SK-N-MC (cell line): ENCODE measurements around the gene SMG9.

Experiments used
- EZH2 ChIP-seq: fragments of 200-600 bp; sonication (generic); IDR thresholded peaks from one replicate; pipeline ENCODE4 v1.6.1; 2017; ENCODE audit warnings: antibody characterized with exemption
- FOXP2 ChIP-seq: optimal IDR thresholded peaks from 2 replicates; pipeline ENCODE3; 2011; ENCODE audit warnings: mild to moderate bottlenecking, moderate library complexity; ENCODE audit not compliant: insufficient read depth; ENCODE audit errors: extremely low read length, control extremely low read depth
- POLR2AphosphoS5 ChIP-seq: IDR thresholded peaks from 2 replicates; pipeline ENCODE4 v1.6.1; 2012; ENCODE audit warnings: mild to moderate bottlenecking, low read depth, low read length, borderline replicate concordance

- TF ChIP-seq POLR2AphosphoS5 = no peak
- no peak for TF ChIP-seq EZH2
- TF ChIP-seq FOXP2 = no peak
Measured at GRCh38 chr19:43786665-43787064, 31.9 kb upstream of the SMG9 start.
